NCI-H2196 treated with DMSO at 0.1 percent for 48 hours (cell line): ENCODE data around the gene MACROD1.

Experiments used
- DNase-seq: peaks from one replicate; lab custom pipeline; 2025; ENCODE audit not compliant: unreplicated experiment; lab: John Stamatoyannopoulos, UW

The MACROD1 gene

DNA sequence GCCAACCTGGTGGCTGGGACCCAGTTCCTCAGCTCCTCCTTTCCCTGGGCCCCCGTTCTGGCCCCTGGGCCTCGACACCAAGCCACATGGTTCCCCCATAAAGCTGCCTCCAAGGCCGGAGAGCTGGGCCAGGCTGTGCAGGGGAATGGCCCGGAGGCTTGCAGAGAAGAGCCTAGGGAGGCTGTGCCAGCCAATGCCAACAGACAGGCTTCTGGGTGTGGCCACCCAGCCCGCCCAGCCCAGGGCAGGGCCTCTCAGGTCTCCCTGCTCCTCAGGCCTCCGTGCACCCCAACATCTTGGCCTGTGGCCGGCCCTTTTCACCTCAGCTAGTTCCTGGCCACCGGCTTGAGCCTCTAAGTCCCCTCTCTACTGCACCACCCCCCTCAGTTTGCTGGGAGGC lies 147.6 kb downstream of the MACROD1 start:
- DNase-seq, result no peak

DNA sequence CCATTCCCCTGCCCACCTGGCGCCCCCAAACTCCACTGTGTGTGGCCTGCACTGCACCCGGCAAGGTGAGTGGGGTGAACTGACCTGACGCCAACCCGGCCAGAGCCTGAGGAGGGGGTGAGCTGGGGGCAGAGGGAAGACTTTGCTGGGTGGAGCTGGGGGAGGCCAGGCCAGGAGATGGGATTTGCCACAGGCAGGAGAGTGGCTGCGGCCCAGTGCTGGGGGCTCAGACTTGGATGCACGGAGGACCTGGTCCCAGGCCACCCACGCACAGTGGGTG lies 148.0 kb downstream of the MACROD1 start:
- no peak for DNase-seq

DNA sequence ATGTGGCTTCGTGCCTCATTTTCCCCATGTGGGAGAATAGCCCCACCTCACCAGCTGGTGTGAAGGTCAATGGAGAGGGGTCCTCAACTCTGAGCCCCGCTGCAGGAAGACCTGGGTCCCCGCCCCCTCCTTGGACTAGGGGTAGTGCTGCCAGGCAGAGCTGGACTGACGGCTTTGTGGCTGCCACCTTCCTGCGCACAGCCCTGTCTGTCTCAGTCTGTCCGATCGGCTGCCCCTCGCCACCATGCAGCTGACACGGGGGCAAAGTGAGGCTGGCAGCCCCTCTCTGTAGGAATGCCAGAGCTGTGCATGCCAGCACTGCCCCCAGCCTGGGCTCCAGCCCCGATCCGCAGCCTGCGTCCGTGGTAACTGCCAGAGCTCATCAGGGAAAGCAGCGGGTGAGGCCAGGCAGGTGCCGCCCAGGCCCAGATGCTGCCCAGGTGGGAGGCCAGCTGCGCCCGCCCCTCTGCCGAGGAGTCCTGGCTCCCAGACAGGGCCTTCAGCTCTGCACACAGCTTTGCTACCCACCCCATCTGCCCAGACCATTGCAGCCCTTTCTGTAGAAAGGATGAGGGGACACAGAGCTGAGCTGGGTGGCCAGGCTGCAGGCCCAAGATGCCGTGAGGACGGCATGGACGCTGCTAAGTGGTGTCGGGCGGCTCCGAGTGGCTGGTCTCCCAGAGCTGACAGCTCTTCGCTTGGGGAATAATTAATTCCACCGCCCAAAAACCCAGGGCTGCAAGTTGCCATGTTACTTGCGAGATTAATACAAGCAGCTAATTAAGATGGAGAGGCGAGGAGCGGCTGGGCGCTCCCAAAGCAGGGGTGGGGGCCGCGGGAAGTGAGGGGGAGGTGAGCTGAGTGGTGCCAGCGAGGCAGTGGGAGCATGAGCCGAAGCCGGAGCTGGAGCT lies 149.7 kb downstream of the MACROD1 start:
- no peak for DNase-seq

DNA sequence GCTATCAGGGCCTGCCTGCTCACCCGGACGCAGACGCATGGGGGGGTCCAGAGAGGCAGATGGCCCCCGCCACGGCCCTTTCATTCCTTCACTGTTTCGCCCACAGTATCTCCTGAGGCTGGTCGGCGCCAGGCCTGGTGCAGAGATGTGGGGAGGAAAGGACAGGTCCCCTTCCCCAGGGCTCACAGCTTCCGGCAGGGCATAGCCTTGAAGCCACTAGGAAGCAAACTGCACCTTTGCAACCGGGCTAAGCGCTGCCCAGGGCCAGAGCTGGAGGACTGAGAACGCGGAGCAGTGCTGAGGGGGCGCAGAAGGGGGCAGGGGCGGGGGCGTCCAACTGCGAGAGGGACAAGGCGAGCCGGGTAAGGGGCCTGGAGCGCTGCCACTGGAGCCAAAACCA lies 150.4 kb downstream of the MACROD1 start:
- no peak for DNase-seq

DNA sequence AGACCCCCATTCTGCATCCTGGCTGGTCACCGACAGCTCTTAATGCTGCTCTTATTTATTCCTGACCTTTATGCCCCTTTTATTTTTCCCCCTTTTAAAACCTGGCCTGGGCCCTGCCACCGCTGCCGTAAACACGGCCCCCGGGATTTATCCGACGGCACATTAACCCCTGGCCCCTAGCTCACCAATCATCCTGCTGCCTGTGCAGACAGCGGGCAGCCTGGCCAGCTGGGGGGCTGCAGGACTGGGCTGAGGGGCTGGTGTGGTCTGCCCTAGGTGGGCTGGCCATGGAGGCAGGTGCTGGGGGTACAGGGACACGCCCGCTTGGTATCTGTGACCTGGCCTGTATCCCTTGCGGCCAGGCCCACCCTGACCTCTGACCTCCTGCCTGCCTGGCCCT lies 151.6 kb downstream of the MACROD1 start:
- no peak for DNase-seq

DNA sequence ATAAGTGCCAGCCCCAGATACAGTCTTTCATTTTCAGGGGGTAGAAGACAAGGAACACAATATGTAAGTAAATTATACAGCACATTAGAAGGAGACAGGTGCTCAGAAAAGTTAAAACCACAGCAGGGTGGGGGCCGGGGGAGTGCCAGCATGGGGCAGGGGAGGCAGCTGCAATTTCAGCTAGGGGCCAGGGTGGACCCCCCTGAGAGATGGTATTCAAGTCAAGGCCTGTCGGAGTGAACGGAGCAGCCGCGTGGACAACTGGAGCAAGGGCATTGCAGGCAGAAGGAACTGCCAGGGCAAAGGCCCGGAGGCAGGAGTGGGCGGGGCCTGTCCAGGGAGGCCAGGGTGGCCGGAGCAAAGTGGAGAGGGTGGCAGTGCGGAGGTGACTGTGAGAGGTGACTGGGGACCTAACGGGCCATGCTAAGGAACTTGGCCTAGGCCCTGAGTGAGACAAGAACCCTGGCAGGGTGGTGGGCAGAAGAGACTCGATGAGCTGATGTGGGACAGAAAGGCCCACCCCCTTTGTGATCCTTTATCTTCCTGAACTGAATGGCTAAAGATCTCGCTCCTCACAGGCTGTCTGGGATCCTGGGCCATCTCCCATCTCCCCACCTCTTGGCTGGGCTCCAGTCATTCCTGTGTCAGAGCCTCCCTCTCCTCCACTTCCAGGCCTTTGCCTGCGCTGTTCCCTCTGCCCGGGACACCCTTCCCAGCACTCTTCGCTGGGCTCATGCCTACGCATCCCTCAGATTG lies 152.6 kb downstream of the MACROD1 start:
- no peak for DNase-seq

DNA sequence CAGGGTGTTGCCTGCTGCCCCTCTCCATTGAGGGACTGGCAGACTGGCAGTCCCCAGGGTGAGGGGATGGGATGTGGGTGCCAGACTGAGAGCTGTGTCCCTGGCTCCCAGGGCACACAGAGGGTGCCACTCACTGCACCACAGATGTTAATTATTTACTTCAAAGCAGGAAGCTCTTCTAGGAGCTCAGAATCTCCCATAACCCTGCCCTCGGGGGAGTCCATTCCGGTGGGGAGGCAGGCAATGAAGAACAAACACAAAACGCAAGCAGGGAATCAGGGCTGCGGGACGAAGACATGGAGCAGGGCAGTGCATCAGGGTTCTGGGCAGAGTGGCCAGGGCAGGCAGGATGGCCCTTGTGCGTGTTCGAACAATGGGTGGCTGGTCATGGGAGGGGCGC lies 154.5 kb downstream of the MACROD1 start:
- no peak for DNase-seq

DNA sequence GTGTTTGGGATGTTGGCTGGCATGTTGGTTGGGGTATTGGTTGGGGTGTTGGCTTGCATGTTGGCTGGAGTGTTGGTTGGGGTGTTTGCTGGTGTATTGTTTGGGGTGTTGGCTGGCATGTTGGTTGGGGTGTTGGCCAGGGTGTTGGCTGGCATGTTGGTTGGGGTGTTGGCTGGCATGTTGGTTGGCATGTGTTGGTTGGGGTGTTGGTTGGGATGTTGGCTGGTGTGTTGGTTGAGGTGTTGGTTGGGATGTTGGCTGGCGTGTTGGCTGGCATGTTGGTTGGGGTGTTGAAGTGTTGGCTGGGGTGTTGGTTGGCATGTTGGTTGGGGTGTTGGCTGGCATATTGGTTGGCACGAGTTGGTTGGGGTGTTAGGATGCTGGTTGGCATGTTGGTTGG lies 155.1 kb downstream of the MACROD1 start:
- no peak for DNase-seq

DNA sequence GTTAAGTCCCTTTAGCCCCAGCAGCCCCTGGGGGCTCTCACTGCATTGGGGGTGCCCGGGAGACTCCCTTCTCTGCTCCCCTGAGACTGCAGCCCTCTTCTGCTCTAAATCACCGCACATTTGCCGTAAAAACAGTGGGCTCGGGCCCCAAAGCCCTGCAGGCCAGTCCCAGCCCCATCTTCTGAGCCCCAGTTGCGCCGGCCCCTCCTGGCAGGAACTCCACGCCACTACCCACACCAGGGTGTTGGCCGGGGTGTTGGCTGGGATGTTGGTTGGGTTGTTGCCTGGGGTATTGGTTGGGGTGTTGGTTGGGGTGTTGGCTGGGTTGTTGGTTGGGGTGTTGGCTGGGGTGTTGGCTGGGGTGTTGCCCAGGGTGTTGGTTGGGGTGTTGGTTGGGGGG lies 156.2 kb downstream of the MACROD1 start:
- DNase-seq, result no peak

DNA sequence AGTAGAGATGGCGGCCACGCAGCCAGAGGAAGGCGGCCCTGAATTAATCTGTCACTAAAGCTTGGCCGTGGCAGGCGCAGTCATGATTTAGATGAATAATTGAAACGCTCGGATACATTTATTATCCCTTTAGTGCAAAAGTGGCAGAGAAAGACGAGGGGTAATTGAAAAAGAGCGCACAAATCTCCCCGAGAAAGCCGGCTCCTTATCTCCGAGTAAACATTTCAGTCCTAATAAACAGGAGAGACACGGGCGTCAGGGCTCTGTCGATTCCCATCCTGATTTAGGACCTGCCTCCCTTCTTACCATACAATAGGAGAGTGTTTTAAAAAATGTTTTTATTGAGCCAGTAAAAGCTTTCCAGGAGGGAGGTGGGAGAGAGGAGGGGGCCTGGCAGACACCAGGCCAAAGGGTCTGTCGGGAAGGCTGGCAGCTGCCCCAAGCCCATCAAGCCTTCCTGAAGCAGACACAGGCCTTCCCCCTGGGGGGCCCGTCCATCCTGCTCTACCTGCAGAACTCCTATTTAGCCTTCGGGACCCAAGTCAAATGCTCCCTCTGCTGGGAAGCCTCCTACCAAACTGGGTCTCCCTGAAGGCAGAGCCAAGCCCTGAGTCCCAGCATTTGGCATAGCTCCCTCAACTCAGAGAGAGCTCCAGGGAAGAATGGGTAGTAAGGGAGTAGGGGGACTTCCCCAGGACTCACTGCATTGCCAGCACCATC lies 156.8 kb downstream of the MACROD1 start:
- DNase-seq, result no peak

DNA sequence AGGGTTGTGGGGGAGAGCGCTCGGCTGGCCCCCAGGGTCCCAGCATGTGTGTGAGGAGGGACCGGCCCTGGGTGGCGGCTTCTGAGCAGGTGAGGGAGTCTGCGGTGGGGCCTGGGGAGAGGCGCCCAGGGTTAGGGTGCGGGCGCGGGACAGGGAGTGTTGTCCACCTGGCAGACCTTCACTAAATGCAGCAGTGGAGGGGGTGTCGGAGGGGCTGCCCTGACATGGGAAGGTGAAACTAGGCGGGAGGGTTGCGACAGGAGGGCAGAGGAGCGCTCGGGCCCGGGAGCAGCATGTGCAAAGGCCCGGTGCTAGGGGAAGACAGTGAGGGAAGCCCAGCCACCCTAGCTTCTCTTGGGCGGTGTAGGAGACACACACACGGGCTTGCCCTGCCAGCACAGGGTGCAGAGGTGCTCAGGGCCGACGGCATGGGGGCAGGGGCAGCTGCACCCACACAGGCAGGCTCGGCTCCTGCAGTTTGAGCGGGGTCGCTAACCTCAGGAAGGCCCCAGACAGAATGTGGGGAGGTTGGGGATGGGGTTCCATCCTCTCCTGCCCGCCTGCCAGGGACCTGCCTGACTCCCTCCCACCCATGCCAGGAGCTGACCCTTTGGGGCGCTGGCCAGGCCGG lies 157.5 kb downstream of the MACROD1 start:
- DNase-seq, result no peak

DNA sequence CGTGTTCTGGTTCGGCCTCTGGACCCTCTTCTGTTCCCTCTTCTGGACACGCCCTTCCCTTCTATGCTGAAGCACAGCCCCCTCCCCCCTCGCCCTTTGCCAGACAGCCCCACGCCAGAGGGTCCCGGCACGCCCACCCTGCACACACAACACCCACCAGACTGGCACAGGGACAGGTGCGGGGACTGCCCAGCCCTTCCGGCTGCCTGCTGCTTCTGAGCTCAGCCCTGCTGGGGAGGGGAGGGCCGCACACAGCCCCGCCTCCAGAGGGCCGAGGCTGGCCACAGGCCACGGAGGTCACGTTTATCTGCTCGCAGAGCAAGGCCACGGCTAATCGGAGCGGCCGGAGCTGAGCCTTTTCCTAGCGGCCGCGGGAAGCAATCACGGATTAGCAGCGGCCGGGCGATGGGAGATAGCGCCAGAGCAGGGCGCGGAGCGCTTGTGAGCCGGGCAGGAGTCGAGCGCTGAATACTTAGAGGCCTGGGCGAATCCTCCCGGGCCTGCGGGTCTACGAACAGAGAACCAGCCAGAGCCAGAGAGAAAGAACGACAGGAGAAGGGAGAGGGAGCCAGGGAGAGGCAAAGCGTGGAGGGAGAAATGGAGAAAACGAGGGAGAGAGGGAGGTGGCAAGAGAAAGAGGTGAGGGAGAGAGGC lies 158.2 kb downstream of the MACROD1 start:
- no peak for DNase-seq

DNA sequence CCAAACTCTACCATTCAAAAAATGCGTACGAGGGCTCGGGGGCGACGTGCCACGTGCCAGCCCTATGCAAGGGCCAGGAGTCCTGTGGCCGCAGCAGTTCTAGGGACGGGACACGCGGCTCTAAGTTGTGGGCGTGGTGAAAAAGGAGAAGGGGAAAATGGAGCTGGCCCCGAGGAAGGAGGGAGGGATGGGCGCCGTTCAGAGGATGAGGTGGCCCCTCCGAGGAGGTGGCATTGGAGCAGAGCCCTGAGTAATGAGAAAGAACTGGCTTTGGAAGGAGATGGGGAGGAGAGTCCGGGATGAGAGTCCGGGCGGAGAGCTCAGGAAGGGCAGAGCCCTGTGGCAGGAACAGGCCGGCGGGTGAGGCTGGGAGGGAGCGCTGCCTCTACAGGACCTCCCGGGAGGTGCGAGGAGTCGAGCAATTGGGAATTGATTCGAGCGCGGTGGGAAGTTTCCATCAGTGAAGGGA lies 158.7 kb downstream of the MACROD1 start:
- no peak for DNase-seq

DNA sequence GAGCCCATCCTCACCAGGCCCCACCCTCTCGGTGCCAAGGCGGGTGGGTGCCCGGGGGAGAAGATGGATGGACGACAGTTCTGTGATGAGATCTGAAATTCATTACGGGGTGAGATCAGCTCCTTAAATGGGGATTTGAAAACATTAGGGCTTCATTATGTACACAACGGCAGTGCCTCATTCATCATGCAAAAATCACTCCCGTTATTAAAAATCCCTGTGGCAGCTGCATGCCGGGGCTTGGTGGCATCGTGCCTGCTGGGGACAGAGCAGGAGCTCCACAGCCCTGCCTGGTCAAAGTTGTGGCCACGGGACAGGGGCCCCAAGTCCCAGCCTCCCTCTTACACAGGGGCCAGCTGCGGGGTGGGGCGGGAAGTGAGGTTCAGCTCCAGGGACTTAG lies 159.5 kb downstream of the MACROD1 start:
- no peak for DNase-seq

DNA sequence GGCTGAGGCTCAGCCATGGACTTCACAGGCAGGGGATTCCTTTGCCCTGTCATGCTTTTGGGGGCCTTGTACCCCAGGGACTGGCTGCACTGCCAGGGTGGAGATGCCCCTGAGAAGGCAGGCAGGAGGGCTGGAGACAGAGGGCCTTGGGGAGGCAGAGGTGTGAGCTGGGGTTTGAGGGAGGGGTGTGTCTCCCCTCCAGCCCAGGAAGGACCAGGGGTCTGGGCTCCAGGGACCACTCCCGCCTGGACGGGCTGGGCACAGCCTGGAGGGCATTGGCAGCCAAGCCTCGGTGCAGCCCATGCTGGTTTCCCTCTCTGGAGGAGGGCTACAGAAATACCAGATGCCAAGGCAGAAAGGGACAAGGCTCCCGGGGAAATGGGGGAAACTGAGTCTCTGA lies 160.2 kb downstream of the MACROD1 start:
- DNase-seq, result no peak

DNA sequence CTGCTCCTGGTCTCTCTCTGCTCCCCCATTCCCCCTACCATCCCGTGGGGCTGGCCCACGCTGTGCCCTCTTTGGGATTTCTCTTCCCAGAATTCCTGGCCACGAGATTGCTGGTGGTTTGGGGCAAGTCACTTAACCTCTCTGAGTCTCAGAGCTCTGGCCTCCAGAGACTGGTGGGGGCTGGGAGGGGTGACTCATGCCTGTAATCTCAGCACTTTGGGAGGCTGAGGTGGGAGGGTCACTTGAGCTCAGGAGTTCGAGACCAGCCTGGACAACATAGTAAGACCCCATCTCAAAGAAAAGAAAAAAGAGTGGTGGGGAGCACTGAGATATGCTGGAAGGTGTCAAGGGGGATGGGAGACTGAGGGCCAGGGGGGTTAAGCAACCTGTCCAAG lies 161.3 kb downstream of the MACROD1 start:
- DNase-seq, result no peak

DNA sequence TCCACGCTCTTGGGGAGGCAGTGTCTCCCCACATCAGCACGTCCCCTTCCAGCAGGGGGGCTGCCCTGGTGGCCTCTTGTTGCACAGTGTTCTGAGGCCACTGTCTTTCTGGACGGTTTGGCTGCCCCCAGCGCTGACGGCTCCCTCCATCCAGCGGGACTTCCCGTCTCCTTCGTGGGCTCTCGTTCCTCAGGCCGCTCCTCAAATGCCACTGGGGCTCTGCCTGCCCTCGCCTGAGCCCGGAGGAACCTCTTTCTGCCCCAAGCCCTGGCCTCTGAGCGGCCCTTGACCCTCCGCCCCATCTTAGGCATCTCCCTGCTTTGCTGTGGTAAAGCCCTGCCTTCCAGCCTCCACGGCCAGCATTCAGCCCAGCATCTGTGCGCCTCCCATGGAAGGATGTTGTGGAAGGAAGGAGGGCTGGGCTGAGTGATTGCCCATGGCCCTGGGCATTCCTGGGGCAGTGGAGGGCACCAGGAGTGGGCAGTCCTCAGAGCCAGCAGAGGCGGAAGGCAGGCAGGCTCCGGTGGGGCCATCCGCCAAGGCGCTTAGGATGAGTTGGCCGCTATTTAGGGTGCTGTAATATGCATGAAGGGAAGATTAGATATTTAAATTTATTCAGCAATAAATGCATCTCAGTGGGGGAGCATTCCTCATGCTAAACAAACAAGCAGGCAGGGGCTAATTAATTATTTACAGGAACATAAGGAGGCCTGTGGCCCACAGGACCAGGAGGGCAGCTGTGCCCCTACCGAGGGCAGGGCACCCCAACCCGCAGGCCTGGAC lies 161.9 kb downstream of the MACROD1 start:
- DNase-seq, result no peak

DNA sequence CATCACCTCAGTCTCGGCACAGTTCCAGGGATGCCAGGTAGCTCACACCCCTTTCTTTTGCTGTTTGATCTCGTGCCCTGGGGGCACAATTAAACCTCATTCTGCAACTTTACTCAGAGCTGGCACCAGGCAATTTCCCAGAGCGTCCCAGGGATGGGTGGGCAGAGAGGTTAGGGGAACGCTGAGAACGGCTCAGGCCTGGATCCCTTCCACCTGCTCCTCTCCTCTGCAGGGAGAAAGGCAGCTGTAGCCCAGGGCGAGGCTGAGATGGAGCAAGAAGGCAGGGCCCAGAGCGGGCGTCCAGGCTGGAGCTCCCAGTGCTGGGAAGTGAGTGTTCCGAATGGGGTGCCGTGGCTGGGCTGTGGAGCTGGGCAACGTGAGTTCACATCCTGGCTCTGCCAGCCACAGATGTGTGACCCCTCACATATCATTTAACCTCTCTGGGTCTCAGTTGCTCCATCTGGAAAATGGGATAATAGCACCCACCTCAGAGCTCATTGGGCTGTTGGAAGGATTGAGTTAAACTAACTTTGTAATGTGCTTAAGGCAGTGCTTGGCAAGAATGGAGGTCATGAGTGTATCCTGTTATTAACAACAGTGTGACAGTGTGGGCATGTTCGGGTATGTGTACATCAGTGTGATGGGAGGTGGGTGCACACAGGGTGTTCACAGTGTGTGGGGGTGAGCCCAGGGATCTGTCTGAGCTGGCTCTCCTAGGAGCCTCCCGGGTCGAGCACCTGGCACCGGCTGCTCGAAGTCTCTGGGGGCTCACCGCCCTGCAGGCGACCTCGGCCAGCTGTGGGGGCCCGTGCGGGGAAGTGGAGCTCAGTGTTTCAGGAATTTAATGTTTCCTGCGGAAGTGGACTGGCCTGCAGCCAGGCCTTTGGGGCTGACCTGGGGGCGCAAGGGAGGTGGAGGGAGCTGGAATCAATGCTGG lies 164.2 kb downstream of the MACROD1 start:
- no peak for DNase-seq
